Calu3 (cell line): ENCODE results near the gene RMRP. TPM values are rescaled to one million over a fixed set of nuclear protein-coding genes. Genes with fewer than 3 reads are reported as not detected.

Experiments
- BruUV-seq: library from RNA; stranded (reverse); fragments of 400-500 nt; replicated peaks from 2 replicates; lab custom pipeline; 2021; lab: Mats Ljungman, UMichigan
- CTCF ChIA-PET: fragments of 300-600 bp; sonication (Branson Sonifier 250); formaldehyde crosslinking; loops from one replicate; lab custom pipeline; 2022; ENCODE audit warnings: antibody characterized with exemption; lab: Charles Lee
- DNase-seq: peaks from one replicate; pipeline ENCODE4 v3.0.0; 2022
- H3K27ac Mint-ChIP-seq: one replicate; pipeline ENCODE4 v1.8.0; 2022; ENCODE audit warnings: mixed read lengths; ENCODE audit not compliant: unreplicated experiment
- H3K27me3 Mint-ChIP-seq: one replicate; pipeline ENCODE4 v1.8.0; 2022; ENCODE audit warnings: mixed read lengths; ENCODE audit not compliant: unreplicated experiment
- H3K36me3 Mint-ChIP-seq: one replicate; pipeline ENCODE4 v1.8.0; 2022; ENCODE audit warnings: mild to moderate bottlenecking, moderate library complexity, mixed read lengths; ENCODE audit not compliant: insufficient read depth, unreplicated experiment
- H3K4me1 Mint-ChIP-seq: one replicate; pipeline ENCODE4 v1.8.0; 2022; ENCODE audit warnings: mild to moderate bottlenecking, low read depth, mixed read lengths; ENCODE audit not compliant: unreplicated experiment
- H3K4me3 Mint-ChIP-seq: one replicate; pipeline ENCODE4 v1.8.0; 2022; ENCODE audit warnings: mild to moderate bottlenecking, low read depth, moderate library complexity, mixed read lengths; ENCODE audit not compliant: unreplicated experiment
- H3K9me3 Mint-ChIP-seq: one replicate; pipeline ENCODE4 v1.8.0; 2022; ENCODE audit warnings: low read depth, mixed read lengths; ENCODE audit not compliant: unreplicated experiment
- intact Hi-C: fragments of 100-400 bp; cut with micrococcal nuclease; formaldehyde crosslinking; loops from one replicate; pipeline ENCODE4 v1.10.0; 2022; ENCODE audit not compliant: unreplicated experiment
- microRNA-seq: library from miRNA; unstranded; fragments of <30 nt; microRNA quantifications from one replicate; pipeline ENCODE4 v1.2.0, GENCODE V29; 2022
- total RNA-seq: library from RNA; stranded (reverse); gene quantifications from 2 replicates; pipeline ENCODE4 v1.2.3, GENCODE V29; 2022
- TF ChIP-seq, protein P1 (sequence below): fragments of 200-600 bp; IDR thresholded peaks from one replicate; pipeline ENCODE4 v1.8.0; 2022; ENCODE audit warnings: antibody characterized with exemption; ENCODE audit not compliant: unreplicated experiment

The RMRP gene
- total RNA-seq, 1 experiment from 2014 or later: 8,471 TPM

- no TSS peak for BruUV-seq
Measured at GRCh38 chr9:35611230-35611797, 46.5 kb downstream of the RMRP start.

GRCh38 chr9:35609820-35610163, 48.0 kb downstream of the RMRP start:
- no peak overlapping the region for H3K4me3 Mint-ChIP-seq
- intact Hi-C loops: no loop called here

More at GRCh38 chr9:35611230-35611797, 46.5 kb downstream of the RMRP start:
- H3K4me1 Mint-ChIP-seq: no peaks in the 10 kb centered on the region
- TF ChIP-seq, protein P1, sequence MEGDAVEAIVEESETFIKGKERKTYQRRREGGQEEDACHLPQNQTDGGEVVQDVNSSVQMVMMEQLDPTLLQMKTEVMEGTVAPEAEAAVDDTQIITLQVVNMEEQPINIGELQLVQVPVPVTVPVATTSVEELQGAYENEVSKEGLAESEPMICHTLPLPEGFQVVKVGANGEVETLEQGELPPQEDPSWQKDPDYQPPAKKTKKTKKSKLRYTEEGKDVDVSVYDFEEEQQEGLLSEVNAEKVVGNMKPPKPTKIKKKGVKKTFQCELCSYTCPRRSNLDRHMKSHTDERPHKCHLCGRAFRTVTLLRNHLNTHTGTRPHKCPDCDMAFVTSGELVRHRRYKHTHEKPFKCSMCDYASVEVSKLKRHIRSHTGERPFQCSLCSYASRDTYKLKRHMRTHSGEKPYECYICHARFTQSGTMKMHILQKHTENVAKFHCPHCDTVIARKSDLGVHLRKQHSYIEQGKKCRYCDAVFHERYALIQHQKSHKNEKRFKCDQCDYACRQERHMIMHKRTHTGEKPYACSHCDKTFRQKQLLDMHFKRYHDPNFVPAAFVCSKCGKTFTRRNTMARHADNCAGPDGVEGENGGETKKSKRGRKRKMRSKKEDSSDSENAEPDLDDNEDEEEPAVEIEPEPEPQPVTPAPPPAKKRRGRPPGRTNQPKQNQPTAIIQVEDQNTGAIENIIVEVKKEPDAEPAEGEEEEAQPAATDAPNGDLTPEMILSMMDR: peak; percentile 41
- no peak overlapping the region for H3K4me3 Mint-ChIP-seq
- CTCF ChIA-PET: interaction anchor here (0.7 to 1.3 kb wide), 3 partner anchors 34 to 501 kb away, joined by 3 to 6 read pairs (median 4); no protein-coding TSS in a partner anchor
- peaks cover 36% of the 10 kb centered on the region for H3K27me3 Mint-ChIP-seq
- intact Hi-C loops: no loop called here
- H3K9me3 Mint-ChIP-seq: no peaks in the 10 kb centered on the region
- no peaks in the 10 kb centered on the region for H3K36me3 Mint-ChIP-seq
- peak; percentile 24 for DNase-seq
- H3K27ac Mint-ChIP-seq: no peak overlapping the region

DNA sequence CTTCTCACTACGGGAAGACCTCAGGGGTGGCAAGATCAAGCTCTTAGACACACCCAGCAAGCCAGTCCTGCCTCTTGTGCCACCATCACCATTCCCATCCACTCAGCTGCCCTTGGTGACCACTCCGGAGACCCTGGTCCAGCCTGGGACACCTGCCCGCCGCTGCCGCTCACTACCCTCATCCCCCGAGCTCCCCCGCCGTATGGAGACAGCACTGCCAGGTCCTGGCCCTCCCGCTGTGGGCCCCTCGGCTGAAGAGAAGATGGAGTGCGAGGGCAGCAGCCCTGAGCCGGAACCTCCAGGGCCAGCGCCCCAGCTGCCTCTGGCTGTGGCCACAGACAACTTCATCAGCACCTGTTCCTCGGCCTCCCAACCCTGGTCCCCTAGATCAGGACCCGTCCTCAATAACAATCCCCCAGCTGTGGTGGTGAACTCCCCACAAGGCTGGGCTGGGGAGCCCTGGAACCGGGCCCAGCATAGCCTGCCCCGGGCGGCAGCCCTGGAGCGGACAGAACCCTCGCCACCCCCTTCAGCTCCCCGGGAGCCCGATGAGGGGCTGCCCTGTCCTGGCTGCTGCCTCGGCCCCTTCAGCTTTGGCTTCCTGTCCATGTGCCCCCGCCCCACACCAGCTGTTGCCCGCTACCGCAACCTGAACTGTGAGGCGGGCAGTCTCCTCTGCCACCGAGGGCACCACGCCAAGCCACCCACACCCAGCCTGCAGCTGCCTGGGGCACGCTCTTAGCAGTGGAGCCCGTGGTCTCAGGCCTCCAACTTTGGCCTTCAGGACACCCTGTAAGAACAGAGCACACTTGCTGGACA, 48.6 kb downstream of the RMRP start:
- DNase-seq: no peak
- Mint-ChIP-seq H3K4me1 (peaks cover 4% of the 10 kb centered on the region), H3K4me3 (no peak overlapping the region), H3K36me3 (peaks cover 12% of the 10 kb centered on the region), H3K9me3 (no peaks in the 10 kb centered on the region), H3K27ac (no peak overlapping the region), H3K27me3 (peaks cover 15% of the 10 kb centered on the region)
- CTCF ChIA-PET: no interaction called here
- TSS peak; percentile 12 for BruUV-seq
- TF ChIP-seq, protein P1: no peak
- intact Hi-C loops: no loop called here

More at GRCh38 chr9:35609820-35610163, 48.0 kb downstream of the RMRP start:
- DNase-seq: no peak
- CTCF ChIA-PET: no interaction called here
- H3K27ac Mint-ChIP-seq: no peak overlapping the region
- peaks cover 7% of the 10 kb centered on the region for H3K36me3 Mint-ChIP-seq
- no peaks in the 10 kb centered on the region for H3K4me1 Mint-ChIP-seq
- H3K27me3 Mint-ChIP-seq: peaks cover 21% of the 10 kb centered on the region
- TF ChIP-seq, protein P1: no peak
- no TSS peak for BruUV-seq
- H3K9me3 Mint-ChIP-seq: no peaks in the 10 kb centered on the region

DNA sequence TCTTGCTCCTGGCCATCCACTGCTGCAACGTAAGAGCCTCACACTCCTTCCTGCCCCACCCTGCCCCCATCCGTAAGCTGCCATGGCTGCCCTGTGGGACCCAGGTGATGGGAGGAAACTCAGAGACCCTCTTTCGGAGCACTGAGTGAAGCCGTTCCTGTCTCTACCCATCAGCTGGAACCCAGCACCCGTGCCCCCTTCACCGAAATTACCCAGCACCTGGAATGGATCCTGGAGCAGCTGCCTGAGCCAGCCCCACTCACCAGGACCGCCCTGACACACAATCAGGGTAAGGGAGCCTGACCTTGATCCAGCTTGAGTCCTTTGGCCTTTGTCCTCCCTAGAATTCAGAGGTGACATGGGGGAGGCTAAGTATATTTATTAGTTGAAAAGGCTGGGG, 49.6 kb downstream of the RMRP start:
- peaks cover 21% of the 10 kb centered on the region for H3K36me3 Mint-ChIP-seq
- no TSS peak for BruUV-seq
- no peak for DNase-seq
- H3K9me3 Mint-ChIP-seq: no peaks in the 10 kb centered on the region
- H3K4me3 Mint-ChIP-seq: no peak overlapping the region
- peaks cover 5% of the 10 kb centered on the region for H3K27me3 Mint-ChIP-seq
- peaks cover 13% of the 10 kb centered on the region for H3K4me1 Mint-ChIP-seq
- TF ChIP-seq, protein P1: no peak
- H3K27ac Mint-ChIP-seq: no peak overlapping the region
- intact Hi-C loops: no loop called here
- CTCF ChIA-PET: no interaction called here

Small RNA genes lying within 50 kb of the gene (microRNA-seq; reads per million reads assigned to microRNA genes)
- gene MIR4667: 1.4 reads per million

Other genes with a start within 250 kb of the RMRP start
- gene RUSC2, start 167.9 kb downstream of the RMRP start, total RNA-seq: 8.6 and 10.5 TPM in 2 replicates
- gene TESK1, start 52.8 kb downstream of the RMRP start, total RNA-seq: 20.9 and 24.6 TPM in 2 replicates
- gene CD72, start 39.6 kb downstream of the RMRP start, total RNA-seq: 0.38 and 0.73 TPM in 2 replicates
- gene SIT1, start 7.1 kb downstream of the RMRP start, total RNA-seq: not detected in 2 replicates
- 7.9 and 8.0 TPM in 2 replicates for gene CCDC107, start 273 bp upstream of the RMRP start, total RNA-seq
- 14.2 and 15.4 TPM in 2 replicates for gene ARHGEF39, start 7.2 kb upstream of the RMRP start, total RNA-seq
- gene CA9, start 15.9 kb upstream of the RMRP start, total RNA-seq: 0.64 and 0.76 TPM in 2 replicates
- 138 and 145 TPM in 2 replicates for gene TPM2, start 31.9 kb upstream of the RMRP start, total RNA-seq
- 91.1 and 98.7 TPM in 2 replicates for gene TLN1, start 74.2 kb upstream of the RMRP start, total RNA-seq
- 26.5 and 29.4 TPM in 2 replicates for gene CREB3, start 74.6 kb upstream of the RMRP start, total RNA-seq
- 62.4 and 62.7 TPM in 2 replicates for gene GBA2, start 91.2 kb upstream of the RMRP start, total RNA-seq
- 26.6 and 31.6 TPM in 2 replicates for gene RGP1, start 91.3 kb upstream of the RMRP start, total RNA-seq
- gene MSMP, start 96.3 kb upstream of the RMRP start, total RNA-seq: not detected in 2 replicates
- gene NPR2, start 133.6 kb upstream of the RMRP start, total RNA-seq: 16.8 and 19.2 TPM in 2 replicates
- gene SPAG8, start 154.2 kb upstream of the RMRP start, total RNA-seq: 0.97 and 1.2 TPM in 2 replicates
- 33.9 and 39.7 TPM in 2 replicates for gene HINT2, start 157.0 kb upstream of the RMRP start, total RNA-seq
- gene FAM221B, start 170.7 kb upstream of the RMRP start, total RNA-seq: not detected in 2 replicates
- gene TMEM8B, start 171.2 kb upstream of the RMRP start, total RNA-seq: 2.5 and 3.7 TPM in 2 replicates
- gene OR13J1, start 212.4 kb upstream of the RMRP start, total RNA-seq: not detected in 2 replicates
- gene HRCT1, start 248.2 kb upstream of the RMRP start, total RNA-seq: 0.69 and 0.90 TPM in 2 replicates